ENCODE data around the gene KIT.

DNA sequence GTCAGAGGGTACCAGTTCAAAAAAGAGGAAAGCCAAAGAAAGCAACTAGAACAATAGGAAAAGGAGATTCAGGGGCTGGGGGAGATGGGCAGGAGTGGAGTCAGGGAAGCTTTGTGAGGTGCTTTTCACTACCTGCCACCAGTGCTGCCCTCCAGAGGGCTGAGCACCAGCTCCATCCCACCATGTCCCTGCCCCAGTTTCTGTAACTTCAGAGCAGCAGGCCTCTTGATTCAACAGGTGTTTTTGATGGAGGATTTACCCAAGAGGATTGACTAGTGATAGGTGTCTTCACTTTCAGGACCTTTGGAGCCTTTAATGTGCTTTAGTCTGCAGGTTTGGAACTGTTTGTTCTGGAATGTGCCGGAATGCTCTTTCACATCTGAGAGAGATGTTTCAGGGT, 12.1 kb downstream of the KIT start:
- TF ChIP-seq, protein P1, sequence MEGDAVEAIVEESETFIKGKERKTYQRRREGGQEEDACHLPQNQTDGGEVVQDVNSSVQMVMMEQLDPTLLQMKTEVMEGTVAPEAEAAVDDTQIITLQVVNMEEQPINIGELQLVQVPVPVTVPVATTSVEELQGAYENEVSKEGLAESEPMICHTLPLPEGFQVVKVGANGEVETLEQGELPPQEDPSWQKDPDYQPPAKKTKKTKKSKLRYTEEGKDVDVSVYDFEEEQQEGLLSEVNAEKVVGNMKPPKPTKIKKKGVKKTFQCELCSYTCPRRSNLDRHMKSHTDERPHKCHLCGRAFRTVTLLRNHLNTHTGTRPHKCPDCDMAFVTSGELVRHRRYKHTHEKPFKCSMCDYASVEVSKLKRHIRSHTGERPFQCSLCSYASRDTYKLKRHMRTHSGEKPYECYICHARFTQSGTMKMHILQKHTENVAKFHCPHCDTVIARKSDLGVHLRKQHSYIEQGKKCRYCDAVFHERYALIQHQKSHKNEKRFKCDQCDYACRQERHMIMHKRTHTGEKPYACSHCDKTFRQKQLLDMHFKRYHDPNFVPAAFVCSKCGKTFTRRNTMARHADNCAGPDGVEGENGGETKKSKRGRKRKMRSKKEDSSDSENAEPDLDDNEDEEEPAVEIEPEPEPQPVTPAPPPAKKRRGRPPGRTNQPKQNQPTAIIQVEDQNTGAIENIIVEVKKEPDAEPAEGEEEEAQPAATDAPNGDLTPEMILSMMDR (IDR thresholded peaks at IDR 0.05): no peak
- no peak for TF ChIP-seq POLR2A (IDR thresholded peaks at IDR 0.05)
- no peak for TF ChIP-seq EP300 (IDR thresholded peaks at IDR 0.05; ENCODE audit: low read depth)
